OCI-LY7 (cell line): ENCODE data around the gene WDR46. TPM values are rescaled to one million over a fixed set of nuclear protein-coding genes. Genes with fewer than 3 reads are reported as not detected.

ENCODE experiments used
- BruUV-seq: library from RNA; stranded (reverse); fragments of 400-500 nt; replicated peaks from 2 replicates; lab custom pipeline; 2021; lab: Mats Ljungman, UMichigan
- CTCF ChIA-PET: fragments of 300-600 bp; sonication (Branson Sonifier 250); formaldehyde crosslinking; loops from one replicate; lab custom pipeline; 2022; ENCODE audit warnings: antibody characterized with exemption; ENCODE audit not compliant: unreplicated experiment; lab: Charles Lee
- POLR2A ChIA-PET: fragments of 300-600 bp; sonication (Branson Sonifier 250); formaldehyde crosslinking; loops from one replicate; lab custom pipeline; 2022; ENCODE audit warnings: antibody characterized with exemption; lab: Charles Lee
- DNase-seq: peaks from one replicate; pipeline ENCODE4 v3.0.0-alpha.2; 2015; ENCODE audit warnings: low spot score
- H2AFZ ChIP-seq: fragments of 200-600 bp; sonication (generic), shearing (Covaris generic); 2 replicates; pipeline ENCODE4 v1.6.1; 2014; ENCODE audit warnings: mild to moderate bottlenecking, antibody characterized with exemption, low read length, moderate library complexity
- H3K27ac ChIP-seq: fragments of 200-600 bp; sonication (generic); 2 replicates; pipeline ENCODE4 v1.5.1; 2014; ENCODE audit warnings: mixed run types, low read depth, mild to moderate bottlenecking, moderate library complexity, low read length, inconsistent platforms; ENCODE audit not compliant: poor library complexity, severe bottlenecking
- H3K36me3 ChIP-seq: fragments of 200-600 bp; sonication (generic); 2 replicates; pipeline ENCODE4 v1.6.1; 2014; ENCODE audit warnings: mild to moderate bottlenecking, antibody characterized with exemption, low read length, moderate library complexity, mixed read lengths; ENCODE audit not compliant: insufficient read depth
- H3K4me1 ChIP-seq: fragments of 200-600 bp; sonication (generic); 2 replicates; pipeline ENCODE4 v1.5.1; 2014; ENCODE audit warnings: mild to moderate bottlenecking, low read length; ENCODE audit not compliant: insufficient read depth, poor library complexity, severe bottlenecking
- H3K4me2 ChIP-seq: fragments of 200-600 bp; sonication (generic); 2 replicates; pipeline ENCODE4 v1.6.1; 2014; ENCODE audit warnings: mild to moderate bottlenecking, low read length
- H3K4me3 ChIP-seq: fragments of 200-600 bp; sonication (generic); 2 replicates; pipeline ENCODE4 v1.5.1; 2014; ENCODE audit warnings: mild to moderate bottlenecking, low read depth, low read length; ENCODE audit not compliant: poor library complexity, severe bottlenecking
- H3K79me2 ChIP-seq: fragments of 200-600 bp; sonication (generic); 2 replicates; pipeline ENCODE4 v1.6.1; 2016; ENCODE audit warnings: low read depth, mild to moderate bottlenecking, low read length, moderate library complexity, mixed read lengths; ENCODE audit not compliant: insufficient read depth
- H3K9me2 ChIP-seq: fragments of 200-600 bp; sonication (generic); 2 replicates; pipeline ENCODE4 v1.6.1; 2016; ENCODE audit warnings: mild to moderate bottlenecking, low read length, mixed read lengths; ENCODE audit not compliant: insufficient read depth
- H3K9me3 ChIP-seq: fragments of 200-600 bp; sonication (generic); 2 replicates; pipeline ENCODE4 v1.6.1; 2014; ENCODE audit warnings: mild to moderate bottlenecking, mixed run types, low read length, mixed read lengths
- H4K20me1 ChIP-seq: fragments of 200-600 bp; sonication (generic); 2 replicates; pipeline ENCODE4 v1.6.1; 2014; ENCODE audit warnings: mild to moderate bottlenecking, antibody characterized with exemption, low read length, moderate library complexity, mixed read lengths; ENCODE audit not compliant: insufficient read depth
- EZH2phosphoT487 ChIP-seq: fragments of 200-600 bp; sonication (generic); IDR thresholded peaks from 2 replicates; pipeline ENCODE4 v1.6.1; 2018; ENCODE audit warnings: low read depth, borderline replicate concordance, mild to moderate bottlenecking, mixed run types, antibody characterized with exemption, low read length, moderate library complexity, mixed read lengths
- intact Hi-C: fragments of 100-400 bp; cut with micrococcal nuclease; formaldehyde crosslinking; loops from one replicate; pipeline ENCODE4 v1.10.0; 2022; ENCODE audit not compliant: unreplicated experiment
- total RNA-seq, 2 experiments: library from RNA; depleted of rRNA in 1 of 2; stranded (reverse); fragments of >200 nt in 1 of 2; shearing (Covaris generic) in 1 of 2; gene quantifications; 2 replicates each; pipeline ENCODE4 v1.2.3, GENCODE V29; 2014 to 2022
- TF ChIP-seq, protein P1 (sequence below): fragments of 200-600 bp; sonication (generic); conservative IDR thresholded peaks from 2 replicates; pipeline ENCODE4 v1.5.1; 2014; ENCODE audit warnings: mild to moderate bottlenecking, antibody characterized with exemption, low read length, moderate library complexity, mixed read lengths

The WDR46 gene
- total RNA-seq, 2 experiments from 2014 or later: 83.3 to 129 TPM

DNA sequence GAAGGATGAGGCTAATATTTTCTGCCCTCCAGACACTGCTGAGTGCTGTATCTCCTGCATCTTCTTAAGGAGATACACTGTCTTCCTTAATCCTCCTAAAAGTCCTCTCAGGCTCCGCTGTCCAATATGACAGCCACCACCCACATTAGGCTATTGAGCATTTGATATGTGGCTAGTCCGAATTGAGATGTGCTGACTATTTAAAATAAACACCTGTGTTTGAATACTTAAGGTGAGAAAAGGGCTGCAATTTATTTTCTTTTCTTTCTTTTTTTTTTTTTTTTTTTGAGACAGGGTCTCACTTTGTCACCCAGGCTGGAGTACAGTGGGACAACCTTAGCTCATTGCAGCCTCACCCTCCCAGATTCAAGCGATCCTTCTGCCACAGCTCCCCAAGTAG is 12.8 kb upstream of the WDR46 start:
- intact Hi-C loops: no loop called here
- no TSS peak for BruUV-seq
- Histone ChIP-seq H2AFZ (no peak overlapping the region), H4K20me1 (no peaks in the 10 kb centered on the region), H3K4me3 (no peak overlapping the region), H3K9me2 (no peaks in the 10 kb centered on the region), H3K79me2 (peaks cover 9% of the 10 kb centered on the region; the same call in 1 of the 2 replicates), H3K9me3 (no peaks in the 10 kb centered on the region), H3K27ac (no peak overlapping the region), H3K36me3 (peaks cover 69% of the 10 kb centered on the region), H3K4me1 (peaks cover 32% of the 10 kb centered on the region), H3K4me2 (no peak overlapping the region)
- no peak for TF ChIP-seq EZH2phosphoT487
- TF ChIP-seq, protein P1, sequence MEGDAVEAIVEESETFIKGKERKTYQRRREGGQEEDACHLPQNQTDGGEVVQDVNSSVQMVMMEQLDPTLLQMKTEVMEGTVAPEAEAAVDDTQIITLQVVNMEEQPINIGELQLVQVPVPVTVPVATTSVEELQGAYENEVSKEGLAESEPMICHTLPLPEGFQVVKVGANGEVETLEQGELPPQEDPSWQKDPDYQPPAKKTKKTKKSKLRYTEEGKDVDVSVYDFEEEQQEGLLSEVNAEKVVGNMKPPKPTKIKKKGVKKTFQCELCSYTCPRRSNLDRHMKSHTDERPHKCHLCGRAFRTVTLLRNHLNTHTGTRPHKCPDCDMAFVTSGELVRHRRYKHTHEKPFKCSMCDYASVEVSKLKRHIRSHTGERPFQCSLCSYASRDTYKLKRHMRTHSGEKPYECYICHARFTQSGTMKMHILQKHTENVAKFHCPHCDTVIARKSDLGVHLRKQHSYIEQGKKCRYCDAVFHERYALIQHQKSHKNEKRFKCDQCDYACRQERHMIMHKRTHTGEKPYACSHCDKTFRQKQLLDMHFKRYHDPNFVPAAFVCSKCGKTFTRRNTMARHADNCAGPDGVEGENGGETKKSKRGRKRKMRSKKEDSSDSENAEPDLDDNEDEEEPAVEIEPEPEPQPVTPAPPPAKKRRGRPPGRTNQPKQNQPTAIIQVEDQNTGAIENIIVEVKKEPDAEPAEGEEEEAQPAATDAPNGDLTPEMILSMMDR: no peak
- no peak for DNase-seq
- ChIA-PET POLR2A (interaction anchor here (1.0 to 1.2 kb wide), 2 partner anchors 11 to 37 kb away, joined by 3 to 4 read pairs; no protein-coding TSS in a partner anchor), CTCF (no interaction called here)

DNA sequence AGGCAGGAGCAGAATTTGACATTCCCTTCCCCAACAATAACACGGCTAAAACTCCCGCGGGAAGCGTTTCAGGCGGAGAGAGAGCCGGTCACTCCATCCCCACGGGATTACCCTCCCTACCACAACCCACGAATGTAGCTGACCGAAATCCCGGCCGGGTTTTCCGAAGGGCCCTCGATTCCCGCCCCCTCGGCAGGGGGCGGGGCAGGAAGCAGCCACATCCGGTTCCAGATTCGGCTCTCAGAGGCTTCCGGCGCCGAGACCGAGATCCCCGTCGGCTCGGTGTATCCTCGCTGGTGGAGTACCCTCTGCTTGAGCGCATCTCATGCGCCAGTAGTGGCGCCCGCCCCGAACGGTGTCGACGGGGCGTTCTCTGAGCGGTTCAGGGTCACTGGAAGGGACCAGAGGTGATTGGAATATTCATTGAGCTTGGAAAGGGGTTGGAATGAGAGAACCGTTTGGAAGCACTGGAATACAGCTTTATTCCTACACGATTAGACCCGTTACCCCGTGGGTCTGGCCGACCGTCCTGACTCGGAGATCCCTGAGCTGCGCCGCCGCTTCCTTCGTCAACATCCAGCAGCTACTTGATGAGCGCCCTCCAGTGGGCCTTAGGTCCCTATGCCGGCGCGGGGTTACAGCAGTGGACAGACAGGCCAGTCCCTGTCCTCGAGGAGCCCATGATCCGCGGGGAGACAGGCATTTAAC is 10.4 kb upstream of the WDR46 start:
- H3K27ac ChIP-seq: peak overlapping the region; percentile 93
- intact Hi-C loops: loop anchor here (1.0 to 5.0 kb wide), 5 partner anchors 15 to 127 kb away; partner anchors contain the start of genes KIFC1 and TAPBP
- H3K4me2 ChIP-seq: peak overlapping the region; percentile 85
- peaks cover 5% of the 10 kb centered on the region; the same call in 1 of the 2 replicates for H3K79me2 ChIP-seq
- DNase-seq: peak; percentile 96
- BruUV-seq: TSS peak; percentile 90
- peaks cover 59% of the 10 kb centered on the region for H3K36me3 ChIP-seq
- H3K4me1 ChIP-seq: peaks cover 21% of the 10 kb centered on the region
- H3K9me3 ChIP-seq: no peaks in the 10 kb centered on the region
- CTCF ChIA-PET: interaction anchor here (0.5 to 1.2 kb wide), 4 partner anchors 10 to 91 kb away, joined by 3 to 12 read pairs (median 4); partner anchors contain the start of genes B3GALT4, PFDN6, RING1 and WDR46
- POLR2A ChIA-PET: interaction anchor here (0.8 to 2.6 kb wide), 7 partner anchors 10 to 50 kb away, joined by 3 to 14 read pairs (median 8); partner anchors contain the start of genes PFDN6, RPS18, VPS52 and WDR46
- peak overlapping the region; percentile 56; the same call in 1 of the 2 replicates for H2AFZ ChIP-seq
- TF ChIP-seq, protein P1: peak; percentile 78
- TF ChIP-seq EZH2phosphoT487: no peak
- no peaks in the 10 kb centered on the region for H3K9me2 ChIP-seq
- peak overlapping the region; percentile 83 for H3K4me3 ChIP-seq
- H4K20me1 ChIP-seq: no peaks in the 10 kb centered on the region
